ENCODE results near the gene CCNK.

Gene CCNK

DNA sequence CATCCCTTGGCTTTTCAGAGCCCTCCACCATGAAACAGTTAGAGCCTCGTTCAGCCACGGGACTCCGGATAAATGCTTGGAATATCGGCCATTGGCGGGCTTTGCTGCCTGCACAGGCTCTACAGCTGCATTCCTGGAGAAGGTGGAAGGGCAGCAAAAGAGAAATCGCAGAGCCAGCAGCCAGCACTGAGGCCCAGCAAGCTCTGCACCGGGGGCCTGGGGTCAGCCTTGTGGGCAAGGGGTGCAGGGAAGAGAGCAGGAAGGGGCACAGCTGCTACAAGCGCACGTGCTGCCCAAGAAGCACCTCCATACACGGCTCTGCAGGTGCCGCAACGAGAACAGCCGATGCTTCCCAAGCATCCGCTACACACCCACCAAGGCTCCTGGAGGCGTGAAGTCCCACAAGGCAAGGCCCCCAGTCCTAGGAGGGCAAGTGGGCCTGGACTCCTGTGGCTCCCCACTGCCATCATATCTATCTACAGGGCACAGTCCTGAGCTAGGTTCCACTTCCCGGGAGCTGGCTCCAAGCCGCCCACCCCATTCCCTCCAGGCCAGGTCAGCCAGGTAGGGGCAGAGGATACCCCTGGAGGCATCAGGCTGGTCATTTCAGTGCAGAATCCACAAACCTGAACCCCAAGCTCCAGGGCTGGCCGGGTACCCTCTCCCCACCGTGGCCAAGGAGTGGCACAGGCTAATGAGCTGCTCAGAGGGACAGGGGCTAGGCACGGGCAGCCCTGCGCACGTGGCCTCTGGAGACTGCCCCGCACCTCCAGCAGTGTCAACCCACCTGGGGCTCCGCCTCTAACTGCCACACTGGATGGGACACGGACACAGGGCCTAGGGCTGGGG lies 40.2 kb downstream of the CCNK start:
- no peak for DNase-seq

DNA sequence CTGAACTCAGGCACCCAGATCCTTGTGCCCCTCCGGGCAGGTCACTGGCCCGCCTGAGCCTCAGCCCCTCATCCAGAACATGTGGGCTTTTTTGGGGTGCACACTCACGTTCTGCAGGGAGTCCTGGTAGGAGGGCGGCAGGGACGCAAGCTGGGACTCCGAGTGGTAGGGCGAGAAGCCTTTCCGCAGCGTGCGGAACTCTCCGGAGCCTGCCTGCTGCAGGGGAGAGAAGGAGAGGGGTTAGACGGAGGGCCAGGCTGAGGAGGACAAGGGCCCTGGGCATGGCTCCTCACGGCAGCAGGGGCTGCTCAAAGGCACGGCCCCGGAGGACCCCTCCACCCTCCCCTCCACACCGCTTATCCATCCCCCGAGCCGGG lies 40.8 kb downstream of the CCNK start:
- DNase-seq, result no peak

GRCh38 chr14:99522457-99522891 lies 41.3 kb downstream of the CCNK start:
- DNase-seq, result no peak

- DNase-seq, result no peak
Measured at GRCh38 chr14:99522934-99523703, 41.9 kb downstream of the CCNK start.

- DNase-seq, result no peak
Measured at GRCh38 chr14:99523704-99524055, 42.5 kb downstream of the CCNK start.

GRCh38 chr14:99524091-99524661 lies 43.0 kb downstream of the CCNK start:
- DNase-seq, result no peak

DNA sequence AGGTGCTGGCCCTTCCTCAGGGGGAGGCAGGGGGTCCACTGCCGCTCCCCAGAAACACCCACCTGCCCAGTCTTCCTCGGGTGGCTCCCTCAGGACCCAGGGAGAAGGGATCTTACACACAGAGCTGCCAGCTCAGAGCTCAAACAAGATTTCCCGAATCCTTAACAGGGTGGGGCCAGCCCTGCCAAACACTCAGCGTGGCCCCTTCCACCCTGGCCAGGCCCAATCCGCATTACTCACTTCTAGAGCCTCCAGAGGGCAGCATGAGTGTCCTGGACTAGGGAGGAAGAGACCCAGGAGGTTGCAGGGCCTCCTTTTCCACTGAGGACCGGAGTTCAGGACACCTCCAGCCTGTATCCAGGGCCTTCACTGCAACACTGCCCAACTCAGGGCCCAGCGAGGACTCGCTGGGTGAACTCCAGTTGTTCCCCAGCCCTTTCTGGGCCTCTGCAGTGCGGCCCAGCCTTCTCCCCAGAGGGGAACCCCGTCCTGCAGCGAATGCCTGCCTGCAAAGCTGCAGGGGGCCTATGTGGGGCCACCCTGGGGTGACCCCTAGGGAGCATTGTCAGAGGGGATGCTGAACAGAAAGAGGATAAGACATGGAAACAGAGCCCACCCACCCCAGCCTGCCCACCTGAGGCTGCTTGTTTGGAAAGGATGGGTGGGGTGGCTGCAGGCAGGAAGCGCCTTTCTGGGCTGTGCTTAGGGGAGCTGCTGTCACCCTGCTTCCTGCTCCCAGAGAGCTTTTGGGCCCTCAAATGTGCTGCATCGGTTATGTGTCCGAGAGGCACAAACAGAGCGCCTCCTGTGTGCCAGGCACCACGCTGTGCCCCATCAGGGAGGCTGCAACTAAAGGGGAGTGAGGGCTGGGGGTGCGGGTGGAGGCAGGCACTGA lies 43.8 kb downstream of the CCNK start:
- DNase-seq, result no peak

GRCh38 chr14:99525699-99526080 lies 44.5 kb downstream of the CCNK start:
- no peak for DNase-seq

GRCh38 chr14:99527026-99527425 lies 45.8 kb downstream of the CCNK start:
- DNase-seq, result no peak

- DNase-seq, result no peak
Measured at GRCh38 chr14:99527427-99528076, 46.3 kb downstream of the CCNK start.

GRCh38 chr14:99529899-99530298 lies 48.7 kb downstream of the CCNK start:
- no peak for DNase-seq

DNA sequence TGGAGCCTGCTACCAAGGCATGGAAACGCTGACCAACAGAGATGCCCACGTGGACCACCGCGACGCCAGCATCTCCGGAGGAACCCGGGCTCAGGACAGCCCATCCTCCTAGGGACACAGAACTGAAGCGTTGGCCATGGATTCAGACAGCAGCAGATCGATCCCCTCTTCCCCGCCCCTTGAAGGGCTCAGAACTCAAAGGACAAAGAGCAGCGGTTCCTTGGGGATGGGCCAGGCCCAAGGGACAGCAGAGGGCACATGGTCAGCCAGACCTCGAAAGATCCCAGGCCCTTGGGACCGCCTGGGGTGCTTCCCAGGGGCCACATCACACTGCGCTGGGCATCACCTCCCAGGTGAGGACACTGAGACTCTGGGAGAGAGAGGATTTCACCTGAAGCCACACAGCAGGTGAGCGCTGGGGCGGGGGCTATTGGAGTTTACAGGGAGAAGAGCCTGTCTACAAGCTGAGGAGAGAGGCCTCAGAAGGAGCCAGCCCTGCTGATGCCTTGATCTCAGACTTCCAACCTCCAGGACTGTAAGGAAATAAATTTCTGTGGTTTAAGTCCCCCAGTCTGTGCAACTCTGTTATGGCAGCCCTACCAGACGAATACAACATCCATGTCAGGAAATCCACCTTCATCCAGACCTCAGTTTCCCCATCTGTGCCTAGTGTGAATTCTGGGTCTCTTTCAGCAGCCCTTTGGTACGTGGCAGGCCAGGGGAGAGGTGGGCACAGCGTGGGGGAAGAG lies 49.4 kb downstream of the CCNK start:
- DNase-seq, result no peak

DNA sequence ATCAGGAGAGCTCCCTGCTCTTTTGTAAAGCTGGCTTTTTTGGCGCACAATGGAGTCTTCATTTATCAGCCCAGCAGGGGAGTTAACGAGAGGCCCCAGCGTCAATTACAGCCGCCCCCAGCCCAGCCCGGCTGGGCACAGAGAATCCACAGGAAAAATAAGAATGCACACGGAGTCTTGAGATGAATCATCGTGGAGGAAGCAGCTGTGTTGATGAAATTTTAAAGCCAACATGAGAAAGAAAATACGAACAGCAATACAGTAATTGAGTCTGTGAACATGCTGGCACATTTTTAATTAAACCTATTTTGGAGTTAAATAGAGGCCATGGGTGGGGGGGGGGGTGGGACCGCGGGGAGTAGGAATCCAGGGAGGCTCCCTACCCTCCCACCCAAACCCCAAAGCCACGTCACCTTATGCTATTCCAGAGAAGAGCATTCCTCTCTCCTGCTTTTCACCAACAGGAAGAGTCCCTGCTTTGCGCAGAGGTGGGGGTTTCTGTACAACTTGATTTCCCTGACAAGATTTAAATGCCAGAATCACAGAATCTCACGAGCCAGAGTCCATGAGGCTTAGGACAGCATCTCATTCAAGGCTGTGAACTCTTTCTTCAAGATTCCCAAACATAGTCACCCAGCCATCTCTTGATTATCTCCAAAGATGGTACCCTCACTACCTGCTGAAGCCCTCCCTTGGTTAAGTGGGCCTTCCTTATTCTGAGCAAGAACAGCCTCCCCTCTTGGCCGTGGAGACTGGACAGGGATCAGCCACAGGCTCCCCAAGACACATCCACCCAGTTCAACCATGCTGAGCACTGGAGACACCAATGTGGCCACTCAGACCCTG lies 50.3 kb downstream of the CCNK start:
- no peak for DNase-seq

DNA sequence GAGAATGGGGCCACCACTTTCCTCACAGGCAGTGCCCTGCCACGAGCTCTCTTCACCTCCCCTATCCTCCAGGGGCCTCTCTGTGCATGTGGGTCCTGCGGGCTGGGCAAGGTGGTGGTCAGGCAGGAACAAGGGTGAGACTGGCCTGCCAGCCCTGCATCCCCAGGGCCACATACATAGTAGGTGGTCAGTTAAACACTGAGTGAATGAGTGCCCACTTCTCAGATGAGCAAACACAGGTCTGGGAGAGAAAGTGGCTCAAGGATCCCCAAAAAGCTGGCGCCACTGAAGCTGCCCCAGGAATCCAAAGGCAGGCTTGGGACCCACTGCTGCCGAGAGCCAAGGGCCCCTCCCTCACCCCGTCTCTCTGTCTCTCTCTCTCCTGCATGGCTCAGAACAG lies 51.1 kb downstream of the CCNK start:
- DNase-seq, result no peak

DNA sequence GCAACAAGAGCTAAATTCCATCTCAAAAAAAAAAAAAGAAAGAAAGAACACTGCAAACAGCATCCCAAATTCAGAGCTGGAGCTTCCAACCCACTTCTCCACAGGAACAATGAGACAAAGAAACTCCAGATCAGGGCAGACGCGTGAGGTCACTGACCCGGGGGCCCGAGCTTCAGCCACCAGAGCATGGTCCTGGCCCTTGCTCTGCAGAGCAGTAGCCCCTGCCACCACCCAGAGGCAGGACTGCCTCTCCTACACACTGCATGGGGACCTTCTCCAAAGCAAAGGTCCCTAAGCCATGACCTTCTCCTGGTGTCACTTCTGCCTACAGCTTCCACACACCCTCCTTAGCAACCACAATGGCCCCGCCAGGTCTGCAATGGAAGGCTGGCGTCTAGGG lies 53.1 kb downstream of the CCNK start:
- DNase-seq, result no peak

- no peak for DNase-seq
Measured at GRCh38 chr14:99534863-99535262, 53.7 kb downstream of the CCNK start.

DNA sequence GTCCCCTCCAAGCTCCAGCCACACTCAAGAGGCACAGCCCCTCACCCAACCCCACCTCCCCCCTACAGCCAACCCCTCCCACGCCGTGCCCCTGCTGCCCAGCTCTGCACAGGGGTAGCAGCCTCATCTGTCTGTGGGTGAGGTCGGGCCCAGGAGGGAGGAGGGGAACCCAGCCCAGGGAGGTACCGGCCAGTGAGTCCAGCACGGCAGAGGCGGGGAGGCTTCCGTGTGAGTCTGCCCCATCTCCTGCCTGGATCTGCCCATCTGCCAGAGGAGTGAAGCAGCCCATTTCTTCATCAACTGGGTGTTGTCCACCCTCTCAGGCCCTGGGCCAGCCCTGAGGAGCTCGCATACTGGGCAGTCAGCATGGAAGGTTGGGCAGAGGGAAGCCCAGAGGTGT lies 54.2 kb downstream of the CCNK start:
- DNase-seq, result no peak

DNA sequence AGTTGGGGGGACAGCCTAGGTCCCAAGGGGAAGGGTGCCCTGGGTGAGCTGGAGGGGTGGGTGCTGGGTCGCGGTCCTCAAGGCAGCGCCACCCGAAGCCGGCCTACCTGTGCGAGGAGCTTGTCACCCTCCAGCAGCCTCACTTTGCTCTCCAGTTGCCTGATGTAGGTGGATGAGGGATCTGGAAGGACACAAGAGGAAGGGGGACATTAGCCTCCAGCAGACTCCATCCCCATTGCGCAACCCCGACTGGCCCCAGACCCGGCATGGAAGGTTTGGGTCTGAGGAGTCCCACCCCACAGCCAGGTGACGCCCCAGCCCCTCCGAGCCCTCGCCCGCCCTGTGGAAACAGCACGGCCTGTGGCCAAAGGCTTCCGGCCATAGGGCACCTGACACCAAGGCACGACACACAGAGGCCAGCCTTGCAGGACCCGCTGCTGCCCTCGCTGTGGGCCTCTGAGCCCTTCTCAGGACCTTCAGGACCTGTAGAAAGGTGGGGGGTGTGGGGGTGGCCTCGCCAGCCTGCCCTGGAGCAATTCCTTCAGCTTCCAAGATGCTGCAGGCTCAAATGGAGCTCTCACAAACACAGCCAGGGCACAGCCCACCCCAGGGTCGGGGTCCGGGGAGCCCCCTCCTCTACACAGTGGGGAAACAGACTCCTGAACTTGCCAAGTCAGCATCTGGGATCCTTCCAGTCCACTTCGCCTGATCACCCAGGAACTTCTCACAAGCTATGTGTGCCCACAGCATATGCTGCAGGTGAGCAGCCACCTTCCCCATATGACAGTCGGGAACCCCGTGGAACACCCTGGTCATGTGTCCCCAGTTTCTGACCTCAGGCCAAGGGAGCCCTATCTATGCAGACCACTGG lies 54.9 kb downstream of the CCNK start:
- no peak for DNase-seq

GRCh38 chr14:99537399-99537798 lies 56.2 kb downstream of the CCNK start:
- DNase-seq, result no peak

DNA sequence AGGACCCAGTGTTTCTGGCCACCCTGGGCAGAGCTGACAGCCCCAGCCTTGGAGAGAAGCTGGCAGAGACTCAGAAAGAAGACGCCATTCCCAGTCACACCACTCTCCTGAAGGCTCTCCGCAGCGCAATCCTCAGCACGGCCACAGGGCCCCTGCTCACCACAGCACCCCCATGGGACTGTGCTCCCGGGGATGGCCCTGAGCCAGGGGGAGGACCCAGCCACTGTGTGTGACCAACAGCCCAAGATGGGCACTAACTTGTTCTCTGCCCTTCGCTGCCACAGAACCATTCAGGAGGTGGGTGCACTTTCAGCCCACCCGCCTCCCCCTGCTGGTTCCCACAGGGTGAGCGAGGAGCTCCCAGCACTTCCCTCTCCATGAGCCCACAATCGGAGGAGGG lies 57.1 kb downstream of the CCNK start:
- no peak for DNase-seq

Measured in CD4-positive, alpha-beta T cell treated with Interleukin-10 for 1 hour (primary cell).